Measurements from ENCODE around the gene BCL2L12.
"Not testable (repeated sequence)": the region's sequence is repeated elsewhere in the genome, so short reads cannot be mapped to it uniquely, and the experiment has no call there.

Gene BCL2L12

GRCh38 chr19:49665351-49666119 is at the start of gene BCL2L12, which contains the start of gene IRF3:
TSS of gene BCL2L12 (plus strand) at chr19:49665933. CDS start at chr19:49666693, 760 bp downstream.
TSS of gene IRF3 (minus strand) at chr19:49665857. CDS start at chr19:49664838, 1,019 bp downstream.
- Histone ChIP-seq H3K27me3 (ENCODE audit: control insufficient read depth in 5 of 5, insufficient read depth in 4 of 5, low read length in 5 of 5) (no peaks in the 10 kb centered on the region), H3K36me3 (ENCODE audit: control insufficient read depth in 5 of 5, insufficient read depth in 5 of 5, low read length in 5 of 5) (peaks cover 0 to 33% (median 26%) of the 10 kb centered on the region in 5 donors), H3K4me1 (ENCODE audit: control insufficient read depth in 5 of 5, insufficient read depth in 5 of 5, low read length in 5 of 5) (peaks cover 0 to 30% (median 26%) of the 10 kb centered on the region in 5 donors), H3K9ac (ENCODE audit: low read length in 5 of 5) (peak within 1 kb of the TSS; percentile 63 to 89 (median 83)), H3K9me3 (ENCODE audit: control insufficient read depth in 5 of 5, low read length in 5 of 5) (no peaks in the 10 kb centered on the region), H3K27ac (ENCODE audit: low read depth, low read length) (peak within 1 kb of the TSS; percentile 83), H3K4me3 (ENCODE audit: low read depth in 1 of 5, low read length in 5 of 5) (peak within 1 kb of the TSS; percentile 78 to 95 (median 89))

- H3K27me3 ChIP-seq (ENCODE audit: control insufficient read depth in 5 of 5, insufficient read depth in 4 of 5, low read length in 5 of 5): no peaks in the 10 kb centered on the region
- H3K4me1 ChIP-seq (ENCODE audit: control insufficient read depth in 5 of 5, insufficient read depth in 5 of 5, low read length in 5 of 5): peaks cover 0 to 28% (median 24%) of the 10 kb centered on the region in 5 donors
- no peak overlapping the region for H3K4me3 ChIP-seq (ENCODE audit: low read depth in 1 of 5, low read length in 5 of 5)
- no peaks in the 10 kb centered on the region for H3K9me3 ChIP-seq (ENCODE audit: control insufficient read depth in 5 of 5, low read length in 5 of 5)
- H3K36me3 ChIP-seq (ENCODE audit: control insufficient read depth in 5 of 5, insufficient read depth in 5 of 5, low read length in 5 of 5): peaks cover 0 to 64% (median 42%) of the 10 kb centered on the region in 5 donors
- no peak overlapping the region for H3K9ac ChIP-seq (ENCODE audit: low read length in 5 of 5)
- no peak overlapping the region for H3K27ac ChIP-seq (ENCODE audit: low read depth, low read length)
These were observed 49.2 kb upstream of the BCL2L12 start for GRCh38 chr19:49616532-49616931.

- H3K4me1 ChIP-seq (ENCODE audit: control insufficient read depth in 5 of 5, insufficient read depth in 5 of 5, low read length in 5 of 5): peaks cover 0 to 32% (median 23%) of the 10 kb centered on the region in 5 donors
- H3K27ac ChIP-seq (ENCODE audit: low read depth, low read length): no peak overlapping the region
- no peaks in the 10 kb centered on the region for H3K27me3 ChIP-seq (ENCODE audit: control insufficient read depth in 5 of 5, insufficient read depth in 4 of 5, low read length in 5 of 5)
- H3K9ac ChIP-seq (ENCODE audit: low read length in 5 of 5): no peak overlapping the region
- H3K4me3 ChIP-seq (ENCODE audit: low read depth in 1 of 5, low read length in 5 of 5): no peak overlapping the region
- H3K9me3 ChIP-seq (ENCODE audit: control insufficient read depth in 5 of 5, low read length in 5 of 5): no peaks in the 10 kb centered on the region
- peaks cover 0 to 68% (median 46%) of the 10 kb centered on the region in 5 donors for H3K36me3 ChIP-seq (ENCODE audit: control insufficient read depth in 5 of 5, insufficient read depth in 5 of 5, low read length in 5 of 5)
These were observed 48.8 kb upstream of the BCL2L12 start for GRCh38 chr19:49616945-49617344.

- H3K9ac ChIP-seq (ENCODE audit: low read length in 5 of 5); H3K27me3 ChIP-seq (ENCODE audit: control insufficient read depth in 5 of 5, insufficient read depth in 4 of 5, low read length in 5 of 5); H3K9me3 ChIP-seq (ENCODE audit: control insufficient read depth in 5 of 5, low read length in 5 of 5); H3K27ac ChIP-seq (ENCODE audit: low read depth, low read length); H3K4me3 ChIP-seq (ENCODE audit: low read depth in 1 of 5, low read length in 5 of 5): not testable (repeated sequence)
- peaks cover 0 to 67% (median 47%) of the 10 kb centered on the region in 5 donors for H3K36me3 ChIP-seq (ENCODE audit: control insufficient read depth in 5 of 5, insufficient read depth in 5 of 5, low read length in 5 of 5)
- peaks cover 0 to 29% (median 16%) of the 10 kb centered on the region in 5 donors for H3K4me1 ChIP-seq (ENCODE audit: control insufficient read depth in 5 of 5, insufficient read depth in 5 of 5, low read length in 5 of 5)
These were observed 47.9 kb upstream of the BCL2L12 start for GRCh38 chr19:49617860-49618259.

GRCh38 chr19:49624967-49625910 is 40.5 kb upstream of the BCL2L12 start:
- Histone ChIP-seq H3K27ac (ENCODE audit: low read depth, low read length) (no peak overlapping the region), H3K27me3 (ENCODE audit: control insufficient read depth in 5 of 5, insufficient read depth in 4 of 5, low read length in 5 of 5) (no peaks in the 10 kb centered on the region), H3K9me3 (ENCODE audit: control insufficient read depth in 5 of 5, low read length in 5 of 5) (no peaks in the 10 kb centered on the region), H3K36me3 (ENCODE audit: control insufficient read depth in 5 of 5, insufficient read depth in 5 of 5, low read length in 5 of 5) (peaks cover 0 to 44% (median 30%) of the 10 kb centered on the region in 5 donors), H3K9ac (ENCODE audit: low read length in 5 of 5) (no peak overlapping the region), H3K4me1 (ENCODE audit: control insufficient read depth in 5 of 5, insufficient read depth in 5 of 5, low read length in 5 of 5) (peaks cover 0 to 16% (median 9%) of the 10 kb centered on the region in 5 donors), H3K4me3 (ENCODE audit: low read depth in 1 of 5, low read length in 5 of 5) (no peak overlapping the region)

GRCh38 chr19:49626226-49626625 is 39.5 kb upstream of the BCL2L12 start:
- Histone ChIP-seq H3K9ac (ENCODE audit: low read length in 5 of 5) (no peak overlapping the region), H3K27ac (ENCODE audit: low read depth, low read length) (no peak overlapping the region), H3K4me1 (ENCODE audit: control insufficient read depth in 5 of 5, insufficient read depth in 5 of 5, low read length in 5 of 5) (peaks cover 6 to 23% (median 16%) of the 10 kb centered on the region in 5 donors), H3K4me3 (ENCODE audit: low read depth in 1 of 5, low read length in 5 of 5) (no peak overlapping the region), H3K36me3 (ENCODE audit: control insufficient read depth in 5 of 5, insufficient read depth in 5 of 5, low read length in 5 of 5) (peaks cover 0 to 38% (median 29%) of the 10 kb centered on the region in 5 donors), H3K27me3 (ENCODE audit: control insufficient read depth in 5 of 5, insufficient read depth in 4 of 5, low read length in 5 of 5) (no peaks in the 10 kb centered on the region), H3K9me3 (ENCODE audit: control insufficient read depth in 5 of 5, low read length in 5 of 5) (no peaks in the 10 kb centered on the region)

- Histone ChIP-seq H3K4me1 (ENCODE audit: control insufficient read depth in 5 of 5, insufficient read depth in 5 of 5, low read length in 5 of 5) (peaks cover 7 to 29% (median 21%) of the 10 kb centered on the region in 5 donors), H3K36me3 (ENCODE audit: control insufficient read depth in 5 of 5, insufficient read depth in 5 of 5, low read length in 5 of 5) (peaks cover 0 to 24% (median 19%) of the 10 kb centered on the region in 5 donors), H3K9ac (ENCODE audit: low read length in 5 of 5) (no peak overlapping the region), H3K27me3 (ENCODE audit: control insufficient read depth in 5 of 5, insufficient read depth in 4 of 5, low read length in 5 of 5) (no peaks in the 10 kb centered on the region), H3K27ac (ENCODE audit: low read depth, low read length) (no peak overlapping the region), H3K4me3 (ENCODE audit: low read depth in 1 of 5, low read length in 5 of 5) (no peak overlapping the region), H3K9me3 (ENCODE audit: control insufficient read depth in 5 of 5, low read length in 5 of 5) (no peaks in the 10 kb centered on the region)
These were observed 36.1 kb upstream of the BCL2L12 start for GRCh38 chr19:49629659-49630058.

- Histone ChIP-seq H3K27me3 (ENCODE audit: control insufficient read depth in 5 of 5, insufficient read depth in 4 of 5, low read length in 5 of 5) (no peaks in the 10 kb centered on the region), H3K9me3 (ENCODE audit: control insufficient read depth in 5 of 5, low read length in 5 of 5) (no peaks in the 10 kb centered on the region), H3K36me3 (ENCODE audit: control insufficient read depth in 5 of 5, insufficient read depth in 5 of 5, low read length in 5 of 5) (peaks cover 0 to 26% (median 22%) of the 10 kb centered on the region in 5 donors), H3K9ac (ENCODE audit: low read length in 5 of 5) (peak overlapping the region in 1 of 5 donors; percentile 84), H3K4me1 (ENCODE audit: control insufficient read depth in 5 of 5, insufficient read depth in 5 of 5, low read length in 5 of 5) (peaks cover 7 to 34% (median 22%) of the 10 kb centered on the region in 5 donors), H3K27ac (ENCODE audit: low read depth, low read length) (no peak overlapping the region), H3K4me3 (ENCODE audit: low read depth in 1 of 5, low read length in 5 of 5) (peak overlapping the region in 1 of 5 donors; percentile 4)
These were observed 34.6 kb upstream of the BCL2L12 start for GRCh38 chr19:49631014-49631588.

- H3K9ac ChIP-seq (ENCODE audit: low read length in 5 of 5): no peak overlapping the region
- H3K27ac ChIP-seq (ENCODE audit: low read depth, low read length): no peak overlapping the region
- H3K36me3 ChIP-seq (ENCODE audit: control insufficient read depth in 5 of 5, insufficient read depth in 5 of 5, low read length in 5 of 5): peaks cover 0 to 28% (median 22%) of the 10 kb centered on the region in 5 donors
- no peaks in the 10 kb centered on the region for H3K9me3 ChIP-seq (ENCODE audit: control insufficient read depth in 5 of 5, low read length in 5 of 5)
- H3K4me1 ChIP-seq (ENCODE audit: control insufficient read depth in 5 of 5, insufficient read depth in 5 of 5, low read length in 5 of 5): peaks cover 7 to 39% (median 25%) of the 10 kb centered on the region in 5 donors
- H3K4me3 ChIP-seq (ENCODE audit: low read depth in 1 of 5, low read length in 5 of 5): no peak overlapping the region
- no peaks in the 10 kb centered on the region for H3K27me3 ChIP-seq (ENCODE audit: control insufficient read depth in 5 of 5, insufficient read depth in 4 of 5, low read length in 5 of 5)
These were observed 34.0 kb upstream of the BCL2L12 start for GRCh38 chr19:49631610-49632192.
